ENCODE results near the gene CDH24.

CDH24 gene

GRCh38 chr14:23060536-23061260 lies 3.4 kb upstream of the CDH24 start:
- no peak for FAIRE-seq

GRCh38 chr14:23058654-23059504 lies 1.6 kb upstream of the CDH24 start:
- FAIRE-seq: no peak

DNA sequence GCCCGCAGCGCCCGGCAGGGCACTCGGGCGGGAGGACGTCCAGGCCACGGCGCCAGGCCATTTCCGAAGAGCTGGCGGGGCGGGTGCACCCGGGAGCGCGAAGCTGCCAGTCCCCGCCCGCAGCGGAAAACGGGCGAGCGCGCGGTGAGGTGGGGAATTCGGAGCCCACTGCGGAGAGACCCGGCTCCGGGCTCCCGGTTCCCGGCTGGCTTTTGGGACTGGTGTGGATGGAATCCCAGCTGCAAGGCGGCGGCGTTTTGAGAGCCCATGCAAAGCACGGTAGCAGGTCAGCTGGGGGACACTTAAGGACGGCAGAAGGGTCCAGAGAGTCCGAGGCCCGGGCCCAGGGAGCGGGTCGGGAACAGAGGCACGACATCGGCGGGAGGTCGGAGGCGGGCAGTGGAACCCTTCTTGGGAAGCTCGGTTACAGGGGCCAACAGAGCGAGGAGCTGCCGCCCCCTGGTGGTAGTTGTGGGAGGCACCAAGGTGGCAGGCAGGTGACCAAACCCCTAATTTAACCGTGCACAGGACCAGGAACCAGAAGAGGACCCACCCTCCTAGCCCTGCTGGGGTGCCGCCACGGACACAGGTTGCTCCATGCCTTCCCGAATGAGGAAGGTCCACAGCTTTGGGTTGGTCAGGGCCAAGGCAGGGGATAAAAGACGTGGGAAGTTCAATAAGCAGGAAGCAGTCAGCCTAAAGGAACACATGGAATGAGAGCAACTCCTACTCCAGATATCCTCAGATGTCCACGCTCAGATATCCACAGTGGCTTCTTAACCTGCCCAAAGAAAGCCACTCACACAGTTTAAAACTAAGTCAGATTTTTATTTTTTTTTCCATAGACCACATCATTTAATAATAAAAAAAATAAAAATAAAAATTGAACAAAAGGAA lies 685 bp upstream of the CDH24 start:
- FAIRE-seq: peak; percentile 42

DNA sequence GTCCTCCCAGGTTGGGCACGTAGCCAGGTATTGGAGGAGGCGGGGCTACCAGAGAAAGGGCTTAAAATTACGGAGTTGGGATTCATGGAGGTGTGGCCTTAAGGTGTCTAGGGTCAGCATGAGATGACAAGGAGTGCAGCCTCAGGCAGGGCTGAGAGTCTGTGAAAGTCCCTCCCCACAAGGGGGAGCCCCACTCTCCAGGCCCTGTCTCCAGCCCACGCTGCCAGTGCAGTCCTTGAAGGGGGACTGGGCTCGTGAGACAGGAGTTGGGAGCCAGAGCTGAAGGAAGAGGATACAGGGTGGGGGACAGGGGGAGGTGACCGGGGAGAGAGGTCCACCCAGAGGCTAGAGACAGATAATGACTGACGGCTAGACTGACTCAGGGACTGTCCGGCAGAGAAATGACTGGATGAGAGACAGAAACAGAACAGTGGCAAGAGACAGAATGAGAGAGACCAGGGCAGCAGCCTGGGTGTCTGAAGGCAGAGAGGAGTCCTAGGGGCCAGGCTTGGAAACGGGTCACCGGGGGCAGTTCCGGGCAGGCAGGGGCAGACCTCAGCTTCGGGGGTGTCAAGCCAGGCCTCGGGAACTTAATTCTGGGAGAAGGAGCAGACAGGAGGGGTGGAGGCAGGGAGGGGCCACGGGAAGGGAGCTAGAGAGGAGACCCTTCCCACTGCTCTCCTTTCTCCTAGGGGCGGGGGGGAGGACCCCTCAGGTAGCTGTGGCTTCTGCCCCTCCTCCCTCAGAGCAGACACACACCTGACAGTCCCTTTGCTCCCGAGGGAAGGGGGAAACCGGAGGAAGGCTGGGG lies 970 bp downstream of the CDH24 start:
- FAIRE-seq: no peak

GRCh38 chr14:23055621-23056144 lies 1.6 kb downstream of the CDH24 start:
- no peak for FAIRE-seq

GRCh38 chr14:23055147-23055550 lies 2.2 kb downstream of the CDH24 start:
- no peak for FAIRE-seq

DNA sequence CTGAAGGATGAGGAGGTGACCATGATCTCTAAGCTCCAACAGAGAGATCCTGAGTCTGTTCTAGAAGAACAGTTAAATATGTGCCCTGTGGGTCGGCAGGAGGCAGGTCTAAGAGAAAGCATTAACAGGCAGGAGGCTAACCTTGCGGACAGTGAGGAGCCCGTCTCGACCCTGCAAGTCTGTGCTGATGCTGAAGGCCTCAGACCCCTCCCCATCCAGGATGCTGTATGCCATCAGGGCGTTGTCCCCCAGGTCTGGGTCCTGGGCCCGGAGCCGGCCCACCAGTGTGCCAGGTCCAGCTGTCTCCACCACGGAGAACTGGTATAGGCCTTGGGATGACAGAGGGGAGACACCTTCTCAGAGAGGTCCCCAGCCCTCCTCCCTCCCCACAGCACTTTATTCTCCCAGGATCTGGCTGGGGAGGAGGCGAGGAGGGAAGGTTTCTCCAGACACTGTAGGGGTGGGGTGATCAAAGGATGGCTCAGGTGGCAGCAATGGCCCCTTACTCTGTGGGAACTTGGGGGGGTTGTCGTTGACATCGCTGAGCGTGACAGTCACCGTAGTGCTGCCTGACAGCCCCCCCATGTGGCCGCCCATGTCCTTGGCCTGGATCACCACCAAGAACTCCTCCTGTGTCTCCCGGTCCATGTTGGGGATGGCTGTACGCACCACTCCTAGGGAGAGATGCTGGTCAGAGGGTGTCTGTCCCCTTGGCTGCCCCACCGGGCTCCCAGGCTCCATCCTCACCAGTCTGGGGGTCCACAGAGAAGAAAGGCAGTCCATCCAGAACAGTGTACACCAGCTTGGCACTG lies 3.1 kb downstream of the CDH24 start:
- FAIRE-seq: no peak

- no peak for FAIRE-seq
These were observed 3.9 kb downstream of the CDH24 start for GRCh38 chr14:23053426-23053825.

- FAIRE-seq: no peak
These were observed 4.6 kb downstream of the CDH24 start for GRCh38 chr14:23052671-23053070.

DNA sequence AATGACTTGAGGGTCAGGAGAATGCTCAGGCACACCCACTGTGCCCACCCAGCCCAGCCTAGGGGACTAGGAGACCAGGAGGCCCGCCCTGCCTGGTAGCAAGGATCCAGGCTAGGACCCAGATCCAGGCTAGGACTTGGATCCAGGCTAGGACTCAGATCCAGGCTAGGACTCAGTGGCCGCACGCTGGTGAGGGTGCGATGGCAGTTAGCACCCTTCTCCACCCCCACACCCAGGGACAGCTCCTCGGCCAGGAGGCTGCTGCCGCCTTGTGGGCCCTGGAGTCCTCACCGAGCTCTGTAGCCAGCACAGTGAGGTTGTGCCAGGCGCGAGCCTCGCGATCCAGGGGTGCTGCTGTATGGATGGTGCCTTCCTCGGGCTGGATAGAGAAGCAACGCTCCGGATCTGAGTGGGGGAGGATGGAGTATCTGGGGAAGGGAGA lies 5.1 kb downstream of the CDH24 start:
- FAIRE-seq: no peak

DNA sequence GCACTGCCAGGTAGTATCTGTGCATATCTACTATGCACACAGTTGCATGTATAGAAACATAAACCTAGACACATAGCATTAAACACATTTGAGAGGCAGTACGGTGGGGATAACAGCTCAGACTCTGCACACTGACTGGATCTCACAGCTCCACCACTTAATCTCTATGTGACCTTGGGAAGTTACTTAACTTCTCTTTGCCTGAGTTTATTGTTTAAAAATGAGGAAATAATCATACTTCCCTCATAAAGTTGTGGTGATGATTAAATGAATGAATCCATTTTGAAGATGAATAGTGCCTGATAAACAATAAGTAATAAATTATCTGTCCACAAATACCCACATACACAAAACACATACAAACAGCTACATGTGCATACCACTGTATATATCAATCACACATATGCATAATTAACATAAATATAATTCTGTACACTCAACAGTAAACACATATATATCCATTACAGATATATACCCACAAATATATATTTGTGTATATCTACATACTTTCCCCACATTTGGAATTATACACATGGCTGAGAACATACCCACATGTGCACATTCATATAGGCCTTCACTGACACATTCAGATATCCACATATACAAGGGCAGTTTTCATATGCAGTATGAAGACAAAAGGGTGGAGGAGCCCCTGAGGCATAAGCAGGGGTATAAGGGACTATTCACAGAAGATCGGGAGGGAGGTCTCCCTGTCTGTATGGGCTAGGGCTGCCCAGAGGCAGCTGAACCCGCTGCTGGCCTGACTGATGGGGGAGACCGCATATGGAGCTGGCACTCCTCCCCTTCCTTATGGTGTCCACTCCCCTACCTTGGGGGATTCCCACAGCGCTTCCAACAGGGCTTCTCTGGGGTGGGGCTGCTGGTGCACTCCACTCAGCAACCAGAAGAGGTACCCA lies 5.9 kb downstream of the CDH24 start:
- FAIRE-seq: no peak

DNA sequence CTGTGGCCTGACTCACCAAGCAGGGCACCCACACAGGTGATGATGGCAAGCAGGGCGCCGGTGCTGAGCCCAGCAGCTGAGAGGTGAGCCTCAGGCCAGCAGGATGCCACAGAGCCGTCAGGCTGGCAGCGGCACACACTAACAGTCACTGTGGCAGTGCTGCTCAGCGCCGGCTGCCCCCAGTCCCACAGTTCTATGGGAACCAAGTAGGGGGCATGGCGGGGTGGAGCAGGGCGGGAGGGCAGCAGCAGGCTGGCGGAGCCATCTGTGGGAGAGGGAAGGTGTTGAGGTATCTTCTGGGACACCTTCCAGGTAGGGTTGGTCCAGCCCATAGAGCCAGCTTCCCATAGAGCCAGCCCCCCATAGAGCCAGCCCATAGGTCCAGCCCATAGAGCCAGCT lies 8.3 kb downstream of the CDH24 start:
- no peak for FAIRE-seq

DNA sequence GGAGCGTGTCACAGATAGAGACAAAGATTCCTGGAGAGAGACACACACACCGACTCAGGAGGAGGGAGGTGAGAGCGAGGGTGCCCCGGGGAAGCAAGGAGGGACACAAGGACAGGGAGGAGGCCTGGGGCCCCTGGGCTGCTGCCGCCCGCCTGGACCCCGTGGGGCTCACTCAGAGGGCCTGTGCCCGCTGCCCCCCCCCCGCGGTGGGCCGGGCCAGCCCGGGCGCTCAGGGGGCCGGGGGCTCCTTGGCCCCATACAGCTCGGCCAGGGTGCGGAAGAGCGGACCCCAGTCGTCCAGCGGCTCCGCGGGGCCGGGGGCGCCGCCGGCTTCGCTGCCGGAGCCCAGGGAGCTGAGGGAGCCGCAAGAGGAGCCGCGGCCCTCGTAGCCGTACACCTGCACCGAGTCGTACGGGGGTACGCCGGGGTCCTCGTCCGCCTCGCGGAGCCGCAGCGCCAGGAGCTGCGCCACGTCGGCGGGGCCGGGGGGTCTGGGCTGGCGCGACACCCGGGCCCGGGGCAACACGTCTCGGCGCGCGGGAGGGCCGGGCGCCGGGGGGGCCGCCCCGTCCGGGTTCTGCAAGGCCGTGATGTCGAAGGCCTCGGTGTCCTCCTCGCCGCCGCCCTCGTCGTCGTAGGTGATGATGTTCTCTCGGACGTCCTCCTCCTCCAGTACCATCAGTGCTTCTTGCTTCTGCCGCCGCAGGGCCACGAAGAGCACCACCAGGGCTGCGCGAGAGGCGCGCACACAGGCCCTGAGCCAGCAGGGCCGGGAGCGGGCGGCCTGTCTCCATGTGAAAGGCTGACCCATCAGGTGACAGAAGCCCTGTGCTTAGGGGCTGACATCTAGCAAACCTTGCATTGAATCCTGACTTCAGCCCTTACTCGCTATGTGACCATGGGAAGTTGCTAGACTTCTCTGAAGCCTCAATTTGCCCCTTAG lies 9.3 kb downstream of the CDH24 start:
- no peak for FAIRE-seq

GRCh38 chr14:23047034-23047634 lies 10.2 kb downstream of the CDH24 start:
- FAIRE-seq: no peak

- FAIRE-seq: no peak
These were observed 11.6 kb downstream of the CDH24 start for GRCh38 chr14:23045419-23046357.

- FAIRE-seq: no peak
These were observed 12.5 kb downstream of the CDH24 start for GRCh38 chr14:23044840-23045239.

- FAIRE-seq: no peak
These were observed 13.6 kb downstream of the CDH24 start for GRCh38 chr14:23043754-23044153.
